Immature natural killer cell (primary cell): Measurements from ENCODE around the gene GNPTAB. TPM values are rescaled to one million over a fixed set of nuclear protein-coding genes. Genes with fewer than 3 reads are reported as not detected.
"Not testable (repeated sequence)": the region's sequence is repeated elsewhere in the genome, so short reads cannot be mapped to it uniquely, and the experiment has no call there.

Source experiments
- DNase-seq, 3 donors: peaks; one replicate each; pipeline ENCODE4 v3.0.0; 2022; ENCODE audit warnings: mixed read lengths in 1 of 3
- H3K27ac Mint-ChIP-seq, 6 donors: one replicate each; pipeline ENCODE4 v1.8.0; 2020; ENCODE audit warnings: mixed read lengths in 6 of 6, mild to moderate bottlenecking in 5 of 6, inconsistent platforms in 4 of 6, moderate library complexity in 3 of 6
- H3K27me3 Mint-ChIP-seq, 3 donors: one replicate each; pipeline ENCODE4 v1.8.0; 2020 to 2021; ENCODE audit warnings: low read depth in 3 of 3, mild to moderate bottlenecking in 3 of 3, mixed read lengths in 3 of 3, moderate library complexity in 3 of 3, inconsistent platforms in 1 of 3
- H3K36me3 Mint-ChIP-seq, 3 donors: one replicate each; pipeline ENCODE4 v1.8.0; 2020; ENCODE audit warnings: mixed read lengths in 3 of 3, inconsistent platforms in 2 of 3, mild to moderate bottlenecking in 2 of 3
- H3K4me1 Mint-ChIP-seq, 2 donors: one replicate each; pipeline ENCODE4 v1.8.0; 2020; ENCODE audit warnings: inconsistent platforms in 2 of 2, mild to moderate bottlenecking in 2 of 2, mixed read lengths in 2 of 2, moderate library complexity in 1 of 2
- H3K4me3 Mint-ChIP-seq, 5 donors: one replicate each; pipeline ENCODE4 v1.8.0; 2020; ENCODE audit warnings: mild to moderate bottlenecking in 5 of 5, mixed read lengths in 5 of 5, inconsistent platforms in 3 of 5, moderate library complexity in 3 of 5
- H3K9me3 Mint-ChIP-seq, 6 donors: one replicate each; pipeline ENCODE4 v1.8.0; 2020; ENCODE audit warnings: mild to moderate bottlenecking in 6 of 6, mixed read lengths in 6 of 6, inconsistent platforms in 4 of 6, moderate library complexity in 3 of 6
- polyA plus RNA-seq, 3 donors: library from polyadenylated mRNA; unstranded; fragments of 300-500 nt; fragmentation: Illumina TruSeq; gene quantifications; one replicate each; pipeline ENCODE4 v1.2.3, GENCODE V29; 2021

The GNPTAB gene
- polyA plus RNA-seq, 3 donors from 2014 or later = 155 to 253 (median 185) TPM

DNA sequence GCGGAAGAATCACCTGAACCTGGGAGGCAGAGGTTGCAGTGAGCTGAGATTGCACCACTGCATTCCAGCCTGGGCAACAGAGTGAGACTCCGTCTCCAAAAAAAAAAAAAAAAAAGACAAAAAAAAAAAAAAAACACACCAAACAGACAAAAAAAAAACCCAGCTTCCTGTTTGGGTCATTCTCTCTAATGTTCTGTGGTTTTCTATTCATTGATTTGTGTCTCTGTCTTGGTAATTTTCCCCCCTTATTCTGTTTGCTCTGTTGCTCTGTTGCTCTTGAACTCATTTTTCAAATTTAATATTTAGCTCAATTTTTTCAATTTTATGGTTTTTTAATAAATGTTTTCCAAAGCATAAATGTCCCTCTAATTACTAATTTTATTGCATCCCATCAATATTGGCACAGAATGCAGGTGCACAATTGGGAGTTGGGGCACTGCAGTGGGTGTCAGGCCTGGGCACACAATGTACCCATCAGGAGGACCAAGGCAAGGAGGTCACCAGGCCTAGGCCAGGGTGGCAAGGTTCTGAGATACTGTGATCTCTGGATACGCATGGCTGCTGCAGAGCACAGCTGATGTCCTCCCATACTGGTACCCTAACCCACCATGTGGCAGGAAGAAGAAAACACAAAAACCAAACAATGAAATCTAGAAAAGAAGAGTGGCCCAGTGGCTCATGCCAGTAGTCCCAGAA is 8.0 kb upstream of the GNPTAB start:
- no peaks in the 10 kb centered on the region for H3K9me3 Mint-ChIP-seq

DNA sequence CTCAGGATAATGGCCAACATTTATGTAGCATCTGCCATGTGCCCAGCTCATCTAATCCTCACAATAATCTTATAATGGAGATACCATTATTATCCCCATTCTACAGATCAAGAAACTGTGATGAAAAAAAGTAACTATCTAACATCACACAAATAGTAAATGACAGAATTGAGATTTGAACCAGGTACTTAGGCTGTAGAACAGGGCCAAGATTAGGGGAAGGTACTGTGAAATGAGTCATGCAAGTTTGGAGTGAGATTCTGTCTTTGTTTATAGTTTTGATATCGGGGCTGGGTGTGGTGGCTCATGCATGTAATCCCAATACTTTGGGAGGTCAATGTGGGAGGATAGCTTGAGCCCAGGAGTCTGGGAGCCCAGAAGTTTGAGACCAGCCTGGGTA is 1.3 kb upstream of the GNPTAB start:
- peak overlapping the region in 2 of 6 donors; percentile 59 to 82 for H3K27ac Mint-ChIP-seq
- peaks cover 0 to 3% (median 0%) of the 10 kb centered on the region in 3 donors for H3K36me3 Mint-ChIP-seq

More for the DNA sequence above, 8.0 kb upstream of the GNPTAB start:
- H3K36me3 Mint-ChIP-seq = no peaks in the 10 kb centered on the region
- H3K27ac Mint-ChIP-seq = peak overlapping the region in 5 of 6 donors; percentile 18 to 80 (median 51)
- H3K27me3 Mint-ChIP-seq = peaks cover 0 to 5% (median 0%) of the 10 kb centered on the region in 3 donors
- DNase-seq = peak in 1 of 3 donors; percentile 45
- peaks cover 8 to 14% of the 10 kb centered on the region in 2 donors for H3K4me1 Mint-ChIP-seq
- peak overlapping the region in 3 of 5 donors; percentile 41 to 61 (median 51) for H3K4me3 Mint-ChIP-seq

DNA sequence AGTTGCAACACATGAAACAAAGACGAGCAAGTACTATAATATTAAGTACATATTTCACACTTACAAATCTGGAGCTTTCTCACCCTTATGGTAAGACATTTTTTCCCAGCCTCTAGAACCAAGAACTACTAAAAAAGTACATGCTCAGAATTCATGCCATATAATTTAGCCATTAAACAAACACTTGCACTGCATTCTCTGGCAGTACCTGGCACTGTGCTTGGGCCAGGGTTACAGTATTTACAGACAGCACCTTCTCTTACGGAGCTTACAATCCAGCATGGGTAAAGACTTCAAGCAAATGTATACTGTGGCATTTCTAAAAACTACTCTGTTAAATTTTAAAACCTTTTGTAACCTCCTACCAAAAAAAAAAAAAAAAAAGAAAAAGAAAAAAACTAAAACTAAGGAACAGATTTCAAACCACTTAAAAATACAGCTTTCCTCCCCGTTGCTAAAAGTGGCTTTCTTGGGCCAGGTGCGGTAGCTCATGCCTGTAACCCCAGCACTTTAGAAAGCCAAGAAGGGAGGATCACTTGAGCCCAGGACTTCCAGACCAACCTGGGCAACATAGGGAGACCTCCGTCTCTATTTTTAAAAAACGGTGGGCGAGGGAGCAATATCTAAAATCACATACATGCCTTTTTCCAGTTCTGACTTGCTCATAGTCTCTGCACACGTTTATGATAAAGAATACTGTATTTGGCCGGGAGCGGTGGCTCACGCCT is 956 bp downstream of the GNPTAB start:
- no peaks in the 10 kb centered on the region for H3K9me3 Mint-ChIP-seq
- H3K36me3 Mint-ChIP-seq = peaks cover 0 to 3% (median 0%) of the 10 kb centered on the region in 3 donors
- peak in 1 of 3 donors; percentile 19 for DNase-seq
- H3K27ac Mint-ChIP-seq = peak overlapping the region; percentile 82 to 98 (median 98)
- peaks cover 60 to 65% of the 10 kb centered on the region in 2 donors for H3K4me1 Mint-ChIP-seq
- peaks cover 0 to 6% (median 0%) of the 10 kb centered on the region in 3 donors for H3K27me3 Mint-ChIP-seq
- peak overlapping the region; percentile 94 to 100 (median 99) for H3K4me3 Mint-ChIP-seq

More for the DNA sequence above, 1.3 kb upstream of the GNPTAB start:
- H3K4me1 Mint-ChIP-seq = peaks cover 38 to 43% of the 10 kb centered on the region in 2 donors
- no peak for DNase-seq
- H3K4me3 Mint-ChIP-seq = peak overlapping the region in 2 of 5 donors; percentile 77 to 80
- H3K27me3 Mint-ChIP-seq = peaks cover 0 to 6% (median 0%) of the 10 kb centered on the region in 3 donors
- no peaks in the 10 kb centered on the region for H3K9me3 Mint-ChIP-seq

DNA sequence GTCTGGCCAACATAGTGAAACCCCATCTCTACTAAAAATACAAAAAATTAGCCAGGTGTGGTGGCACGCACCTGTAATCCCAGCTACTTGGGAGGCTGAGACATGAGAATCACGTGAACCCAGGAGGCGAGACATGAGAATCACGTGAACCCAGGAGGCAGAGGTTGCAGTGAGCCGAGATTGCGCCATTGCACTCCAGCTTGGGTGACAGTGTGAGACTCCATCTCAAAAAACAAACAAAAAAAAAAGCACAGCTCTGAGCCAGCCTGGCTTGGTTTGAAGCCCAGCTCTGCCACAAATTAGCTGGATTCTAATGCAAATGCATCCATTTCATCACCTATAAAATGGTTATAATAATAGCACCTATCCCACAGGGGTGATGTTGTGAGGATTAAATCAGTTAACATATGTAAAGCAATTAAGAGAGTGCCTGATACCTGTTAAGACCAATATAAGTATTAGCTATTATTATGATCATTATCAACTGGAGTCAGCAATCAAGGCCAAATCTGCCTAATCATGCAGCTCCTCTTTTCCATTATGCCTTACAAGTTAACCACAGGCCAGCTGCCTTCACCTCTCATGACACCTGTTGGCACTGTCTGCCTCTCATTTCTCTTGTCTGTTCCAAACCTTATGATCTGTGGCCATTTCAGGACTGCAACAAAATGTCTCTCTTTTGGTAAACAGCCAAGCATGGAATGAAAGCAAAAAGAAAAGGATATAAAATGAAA is 2.1 kb downstream of the GNPTAB start:
- Mint-ChIP-seq H3K4me3 (peak overlapping the region; percentile 94 to 100 (median 99)), H3K36me3 (peaks cover 0 to 3% (median 0%) of the 10 kb centered on the region in 3 donors), H3K27me3 (peaks cover 0 to 6% (median 0%) of the 10 kb centered on the region in 3 donors), H3K9me3 (no peaks in the 10 kb centered on the region), H3K4me1 (peaks cover 70 to 76% of the 10 kb centered on the region in 2 donors), H3K27ac (peak overlapping the region; percentile 82 to 98 (median 98))
- peak in 1 of 3 donors; percentile 24 for DNase-seq

DNA sequence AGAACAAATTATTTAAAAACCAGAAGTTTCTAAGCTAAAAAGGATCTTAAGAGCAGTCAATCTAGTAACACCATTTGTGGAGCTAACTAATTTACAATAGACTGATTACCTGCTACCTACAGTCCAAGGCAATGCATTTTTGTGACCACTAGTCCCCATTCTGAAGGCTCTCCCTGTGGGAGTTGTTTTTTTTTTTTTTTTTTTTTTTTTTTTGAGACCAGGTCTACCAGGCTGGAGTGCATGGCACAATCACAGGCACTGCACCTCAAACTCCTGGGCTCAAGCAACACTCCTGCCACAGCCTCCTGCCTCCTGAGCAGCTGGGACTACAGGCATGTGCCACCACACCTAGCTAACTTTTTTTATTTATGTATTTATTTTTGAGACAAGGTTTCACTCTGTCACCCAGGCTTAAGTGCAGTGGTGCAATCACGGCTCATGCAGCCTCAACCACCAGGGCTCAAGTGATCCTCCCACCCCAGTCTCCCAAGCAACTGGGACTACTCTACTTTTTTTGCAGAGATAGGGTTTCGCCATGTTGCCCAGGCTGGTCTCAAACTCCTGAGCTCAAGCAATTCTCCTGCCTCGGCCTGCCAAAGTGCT is 3.9 kb downstream of the GNPTAB start:
- Mint-ChIP-seq H3K9me3 (no peaks in the 10 kb centered on the region), H3K36me3 (peaks cover 0 to 3% (median 0%) of the 10 kb centered on the region in 3 donors), H3K4me1 (peaks cover 86 to 91% of the 10 kb centered on the region in 2 donors), H3K4me3 (peak overlapping the region; percentile 58 to 100 (median 94)), H3K27ac (peak overlapping the region; percentile 82 to 98 (median 98)), H3K27me3 (peaks cover 0 to 7% (median 0%) of the 10 kb centered on the region in 3 donors)
- no peak for DNase-seq

DNA sequence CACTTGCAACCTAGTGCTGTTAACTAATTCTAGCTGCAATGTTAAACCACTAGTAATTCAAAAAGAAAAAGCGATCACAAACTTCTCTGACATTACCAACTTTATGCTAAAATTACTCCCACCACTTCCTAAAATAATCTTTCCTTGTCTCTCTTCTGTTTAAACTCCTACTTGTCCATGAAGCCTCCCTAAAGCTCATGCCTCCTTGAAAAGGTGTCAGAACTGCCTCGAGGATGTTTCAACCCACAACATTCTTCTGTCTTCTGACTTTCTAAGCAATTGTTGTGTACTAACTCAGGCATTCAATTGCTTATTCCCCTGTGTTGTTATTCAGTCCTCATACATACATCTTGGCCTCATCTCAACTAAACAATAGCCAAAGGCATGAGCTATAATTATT is 5.9 kb downstream of the GNPTAB start:
- Mint-ChIP-seq H3K36me3 (peaks cover 0 to 5% (median 3%) of the 10 kb centered on the region in 3 donors), H3K27ac (peak overlapping the region; percentile 82 to 98 (median 92)), H3K4me1 (peaks cover 97 to 99% of the 10 kb centered on the region in 2 donors), H3K4me3 (peak overlapping the region; percentile 61 to 94 (median 69)), H3K9me3 (no peaks in the 10 kb centered on the region), H3K27me3 (peaks cover 0 to 2% (median 0%) of the 10 kb centered on the region in 3 donors)
- no peak for DNase-seq

DNA sequence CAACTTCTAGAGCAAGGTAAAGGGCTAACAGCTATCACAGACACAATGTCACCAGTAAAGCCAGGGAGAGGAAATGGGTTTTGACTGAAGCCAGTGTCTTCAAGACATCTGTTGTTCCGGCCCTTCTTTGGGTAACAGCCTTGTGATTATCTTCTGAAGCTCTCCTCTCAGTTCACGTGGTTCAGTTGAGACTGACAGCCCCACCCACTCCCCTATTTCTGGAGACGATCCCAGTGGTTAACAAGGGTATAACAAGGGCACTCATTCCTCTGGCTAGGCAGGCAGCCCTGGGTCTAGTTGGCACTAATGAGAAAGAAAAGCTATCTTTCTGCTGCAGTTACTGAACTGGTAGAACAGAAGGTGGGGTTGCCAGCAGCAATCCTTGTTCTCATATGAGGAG is 6.9 kb downstream of the GNPTAB start:
- peaks cover 99% of the 10 kb centered on the region in 2 donors for H3K4me1 Mint-ChIP-seq
- H3K9me3 Mint-ChIP-seq = no peaks in the 10 kb centered on the region
- H3K27ac Mint-ChIP-seq = peak overlapping the region; percentile 82 to 98 (median 94)

DNA sequence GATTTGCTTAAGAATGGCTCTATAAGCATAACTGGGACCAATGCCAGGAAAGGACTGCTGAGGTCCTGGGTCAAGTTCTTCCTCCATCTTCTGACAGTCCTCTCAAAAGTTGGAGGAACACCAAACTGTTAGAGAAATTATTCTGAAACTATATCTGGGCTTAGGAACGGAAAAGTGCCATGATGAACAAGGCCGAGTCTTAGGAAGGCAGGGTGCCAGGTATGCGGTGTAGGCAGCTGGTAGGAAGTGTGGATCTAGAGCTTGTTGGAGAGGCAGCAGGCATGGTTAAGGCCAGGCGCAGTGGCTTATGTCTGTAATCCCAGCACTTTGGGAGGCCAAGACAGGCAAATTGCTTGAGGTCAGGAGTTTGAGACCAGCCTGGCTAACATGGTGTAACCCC is 7.7 kb downstream of the GNPTAB start:
- Mint-ChIP-seq H3K9me3 (no peaks in the 10 kb centered on the region), H3K4me1 (peaks cover 99% of the 10 kb centered on the region in 2 donors), H3K4me3 (peak overlapping the region; percentile 69 to 85 (median 73)), H3K27me3 (peaks cover 0 to 2% (median 0%) of the 10 kb centered on the region in 3 donors), H3K27ac (peak overlapping the region; percentile 82 to 98 (median 94)), H3K36me3 (peaks cover 0 to 5% (median under 1%) of the 10 kb centered on the region in 3 donors)
- DNase-seq = no peak

More for the DNA sequence above, 6.9 kb downstream of the GNPTAB start:
- peaks cover 0 to 5% (median 0%) of the 10 kb centered on the region in 3 donors for H3K36me3 Mint-ChIP-seq
- peak overlapping the region; percentile 69 to 85 (median 71) for H3K4me3 Mint-ChIP-seq
- peaks cover 0 to 2% (median 0%) of the 10 kb centered on the region in 3 donors for H3K27me3 Mint-ChIP-seq
- peak; percentile 82 to 84 (median 82) for DNase-seq

DNA sequence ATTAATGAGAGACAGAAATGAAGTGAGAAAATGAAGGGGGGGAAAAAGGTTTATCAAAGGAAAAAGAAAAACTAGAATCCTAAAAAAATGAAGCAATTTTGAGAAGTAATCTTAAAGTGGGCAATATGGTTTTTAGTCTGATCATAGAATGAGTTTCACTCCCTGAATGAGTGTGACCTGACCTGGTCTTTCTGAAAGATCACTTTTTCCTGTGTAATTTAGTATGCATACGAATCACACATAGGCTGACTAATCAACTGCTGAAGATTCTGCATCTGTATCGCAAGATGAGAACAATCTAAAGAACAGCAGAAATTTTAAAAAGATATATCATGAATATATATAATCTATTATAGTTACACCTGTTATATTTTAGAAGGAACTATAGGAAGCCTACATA is 11.3 kb downstream of the GNPTAB start:
- peaks cover 4 to 5% (median 4%) of the 10 kb centered on the region in 3 donors for H3K36me3 Mint-ChIP-seq
- peak overlapping the region; percentile 61 to 97 (median 86) for H3K27ac Mint-ChIP-seq
- peaks cover 0 to 2% (median 0%) of the 10 kb centered on the region in 3 donors for H3K27me3 Mint-ChIP-seq
- H3K4me1 Mint-ChIP-seq = peaks cover 92 to 98% of the 10 kb centered on the region in 2 donors
- peak overlapping the region; percentile 2 to 77 (median 15) for H3K4me3 Mint-ChIP-seq
- no peaks in the 10 kb centered on the region for H3K9me3 Mint-ChIP-seq
- DNase-seq = no peak

DNA sequence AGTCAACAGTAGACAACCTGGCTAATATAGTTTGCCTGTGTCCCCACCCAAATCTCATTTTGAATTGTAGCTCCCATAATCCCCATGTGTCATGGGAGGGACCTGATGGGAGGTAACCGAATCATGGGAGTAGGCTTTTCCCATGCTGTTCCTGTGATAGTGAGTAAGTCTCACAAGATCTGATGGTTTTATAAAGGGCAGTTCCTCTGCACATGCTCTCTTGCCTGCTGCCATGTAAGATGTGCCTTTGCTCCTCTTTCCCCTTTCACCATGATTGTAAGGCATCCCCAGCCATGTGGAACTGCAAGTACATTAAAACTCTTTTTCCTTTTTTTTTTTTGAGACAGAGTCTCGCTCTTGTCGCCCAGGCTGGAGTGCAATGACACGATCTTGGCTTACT is 12.1 kb downstream of the GNPTAB start:
- peaks cover 88 to 96% of the 10 kb centered on the region in 2 donors for H3K4me1 Mint-ChIP-seq
- H3K9me3 Mint-ChIP-seq, H3K27me3 Mint-ChIP-seq, H3K36me3 Mint-ChIP-seq, DNase-seq: not testable (repeated sequence)
- H3K4me3 Mint-ChIP-seq = peak overlapping the region in 2 of 5 donors; percentile 10 to 15
- H3K27ac Mint-ChIP-seq = peak overlapping the region; percentile 61 to 97 (median 73)

DNA sequence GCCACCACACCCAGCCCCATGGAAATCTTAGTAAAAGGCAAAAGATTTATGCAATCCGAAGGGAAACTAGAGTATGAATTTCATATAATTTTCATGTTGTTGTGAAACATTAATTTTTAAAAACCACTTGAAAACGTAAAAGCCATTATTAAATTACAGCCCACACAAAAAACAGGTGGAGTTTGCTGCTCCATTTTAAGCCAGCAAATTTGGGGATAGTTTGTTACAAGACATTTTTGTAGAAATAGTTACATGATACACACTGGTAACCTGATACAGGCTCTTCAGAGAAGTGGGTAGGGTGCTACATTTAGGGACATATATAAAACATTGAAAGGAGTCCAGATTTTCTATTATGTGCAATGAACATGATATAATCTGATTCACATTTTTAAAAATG is 17.6 kb downstream of the GNPTAB start:
- Mint-ChIP-seq H3K36me3 (peaks cover 4 to 8% (median 7%) of the 10 kb centered on the region in 3 donors), H3K4me1 (peaks cover 75 to 88% of the 10 kb centered on the region in 2 donors), H3K4me3 (peak overlapping the region in 1 of 5 donors; percentile 24), H3K9me3 (no peaks in the 10 kb centered on the region), H3K27me3 (no peaks in the 10 kb centered on the region), H3K27ac (peak overlapping the region; percentile 22 to 78 (median 61))
- DNase-seq = no peak

DNA sequence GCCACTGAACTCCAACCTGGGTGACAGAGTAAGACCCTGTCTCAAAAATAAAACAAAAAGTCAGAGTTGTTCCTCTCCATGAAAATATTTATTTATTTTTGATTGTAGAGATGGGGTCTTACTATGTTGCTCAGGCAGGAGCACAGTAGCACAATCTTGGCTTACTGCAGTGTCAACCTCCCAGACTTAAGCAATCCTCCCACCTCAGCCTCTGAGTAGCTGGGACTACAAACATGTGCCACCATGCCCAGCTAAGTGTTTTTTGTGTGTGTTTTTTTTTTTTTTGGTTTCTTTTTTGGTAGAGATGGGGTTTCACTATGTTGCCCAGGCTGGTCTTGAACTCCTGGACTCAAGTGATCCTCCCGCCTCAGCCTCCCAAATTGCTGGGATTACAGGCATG is 18.0 kb downstream of the GNPTAB start:
- Mint-ChIP-seq H3K27ac (peak overlapping the region in 5 of 6 donors; percentile 22 to 85 (median 73)), H3K4me1 (peaks cover 75 to 88% of the 10 kb centered on the region in 2 donors)
- not testable (repeated sequence) for H3K36me3 Mint-ChIP-seq, H3K9me3 Mint-ChIP-seq, H3K4me3 Mint-ChIP-seq, H3K27me3 Mint-ChIP-seq, DNase-seq

DNA sequence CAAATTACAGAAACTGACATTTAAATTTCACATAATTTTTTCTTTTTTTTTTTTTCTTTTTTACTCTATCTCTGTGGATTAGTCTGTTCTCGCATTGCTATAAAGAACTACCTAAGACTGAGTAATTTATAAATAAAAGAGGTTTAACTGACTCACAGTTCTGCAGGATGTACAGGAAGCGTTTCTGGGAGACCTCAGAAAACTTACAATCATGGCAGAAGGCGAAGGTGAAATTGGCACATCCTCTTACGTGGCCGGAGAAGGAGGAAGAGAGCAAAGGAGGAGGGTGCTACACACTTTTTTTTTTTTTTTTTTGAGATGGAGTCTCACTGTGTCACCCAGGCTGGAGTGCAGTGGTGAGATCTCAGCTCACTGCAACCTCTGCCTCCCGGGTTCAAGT is 19.4 kb downstream of the GNPTAB start:
- H3K36me3 Mint-ChIP-seq, H3K27me3 Mint-ChIP-seq, H3K9me3 Mint-ChIP-seq, DNase-seq: not testable (repeated sequence)
- peak overlapping the region; percentile 50 to 75 (median 73) for H3K4me3 Mint-ChIP-seq
- peak overlapping the region; percentile 62 to 93 (median 90) for H3K27ac Mint-ChIP-seq
- peaks cover 81 to 90% of the 10 kb centered on the region in 2 donors for H3K4me1 Mint-ChIP-seq
